Sigmoid colon (tissue), 4 donors: ENCODE measurements around the gene C8B.

Experiments
- POLR2A ChIP-seq, 2 donors: fragments of 450-650 bp; IDR thresholded peaks; one replicate each; pipeline ENCODE4 v1.6.1; 2016; ENCODE audit warnings: antibody characterized with exemption in 2 of 2, mild to moderate bottlenecking in 2 of 2, moderate library complexity in 2 of 2
- POLR2AphosphoS5 ChIP-seq, 4 donors: sonication (generic); formaldehyde crosslinking; IDR thresholded peaks; one replicate each; pipeline ENCODE4 v1.6.1; 2017; ENCODE audit warnings: antibody characterized with exemption in 4 of 4
- TF ChIP-seq, protein P1 (sequence below), 4 experiments: fragments of 450-650 bp in 3 of 4; fragments of 200-600 bp in 1 of 4; IDR thresholded peaks; one replicate each; pipeline ENCODE4 v1.5.1; 2016 to 2019; ENCODE audit warnings: antibody characterized with exemption in 4 of 4, mild to moderate bottlenecking in 3 of 4, moderate library complexity in 2 of 4

DNA sequence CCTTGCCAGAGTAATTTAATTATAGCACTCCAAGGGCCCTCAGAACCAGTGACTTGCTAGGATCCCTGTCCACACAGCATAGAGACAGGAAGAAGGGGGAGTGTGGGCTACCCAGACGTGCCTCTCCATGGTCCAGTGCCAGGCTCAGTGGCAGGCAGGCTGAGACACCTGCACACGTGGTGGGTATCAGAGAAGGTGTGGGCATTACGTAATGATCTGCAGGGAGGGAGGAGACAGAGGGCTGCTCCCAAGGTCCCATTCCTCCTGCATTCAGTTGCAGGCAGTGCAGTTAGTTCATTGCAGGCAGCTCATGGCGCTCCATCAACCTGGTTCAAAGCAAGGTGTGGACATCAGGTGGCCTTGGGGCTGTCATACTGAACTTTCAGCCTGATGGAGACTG, 49.9 kb downstream of the C8B start:
- no peak for TF ChIP-seq POLR2AphosphoS5 (IDR thresholded peaks at IDR 0.05)
- TF ChIP-seq, protein P1, sequence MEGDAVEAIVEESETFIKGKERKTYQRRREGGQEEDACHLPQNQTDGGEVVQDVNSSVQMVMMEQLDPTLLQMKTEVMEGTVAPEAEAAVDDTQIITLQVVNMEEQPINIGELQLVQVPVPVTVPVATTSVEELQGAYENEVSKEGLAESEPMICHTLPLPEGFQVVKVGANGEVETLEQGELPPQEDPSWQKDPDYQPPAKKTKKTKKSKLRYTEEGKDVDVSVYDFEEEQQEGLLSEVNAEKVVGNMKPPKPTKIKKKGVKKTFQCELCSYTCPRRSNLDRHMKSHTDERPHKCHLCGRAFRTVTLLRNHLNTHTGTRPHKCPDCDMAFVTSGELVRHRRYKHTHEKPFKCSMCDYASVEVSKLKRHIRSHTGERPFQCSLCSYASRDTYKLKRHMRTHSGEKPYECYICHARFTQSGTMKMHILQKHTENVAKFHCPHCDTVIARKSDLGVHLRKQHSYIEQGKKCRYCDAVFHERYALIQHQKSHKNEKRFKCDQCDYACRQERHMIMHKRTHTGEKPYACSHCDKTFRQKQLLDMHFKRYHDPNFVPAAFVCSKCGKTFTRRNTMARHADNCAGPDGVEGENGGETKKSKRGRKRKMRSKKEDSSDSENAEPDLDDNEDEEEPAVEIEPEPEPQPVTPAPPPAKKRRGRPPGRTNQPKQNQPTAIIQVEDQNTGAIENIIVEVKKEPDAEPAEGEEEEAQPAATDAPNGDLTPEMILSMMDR (IDR thresholded peaks at IDR 0.05): no peak
- no peak for TF ChIP-seq POLR2A (IDR thresholded peaks at IDR 0.05)
